Measurements from ENCODE around the gene AMY1B.
"Not testable (repeated sequence)": the region's sequence is repeated elsewhere in the genome, so short reads cannot be mapped to it uniquely, and the experiment has no call there.

Gene AMY1B

DNA sequence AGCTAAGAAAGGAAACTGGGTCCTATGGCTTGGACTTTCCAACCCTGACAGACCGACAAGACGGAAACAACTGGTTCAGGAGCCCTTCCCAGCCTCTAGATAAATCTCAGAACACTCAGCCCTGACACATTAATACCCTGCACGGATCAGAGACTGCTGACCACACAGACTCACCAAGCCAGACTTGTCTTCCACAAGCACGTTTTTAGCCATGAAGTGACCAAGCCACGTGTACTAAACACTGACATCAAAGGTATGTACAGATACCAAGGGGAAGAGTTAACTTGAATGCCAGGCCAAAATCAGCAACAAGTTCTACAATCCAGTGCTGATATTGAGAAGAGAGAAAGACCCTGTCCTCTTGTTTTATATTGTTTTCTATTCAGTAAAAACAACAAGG, at the start of gene AMY1B:
Gene AMY1B (minus strand): TSS at position 101 of the 400 bp plus-strand sequence. CDS start 571 bp downstream, outside the sequence.
- not testable (repeated sequence) for DNase-seq

DNA sequence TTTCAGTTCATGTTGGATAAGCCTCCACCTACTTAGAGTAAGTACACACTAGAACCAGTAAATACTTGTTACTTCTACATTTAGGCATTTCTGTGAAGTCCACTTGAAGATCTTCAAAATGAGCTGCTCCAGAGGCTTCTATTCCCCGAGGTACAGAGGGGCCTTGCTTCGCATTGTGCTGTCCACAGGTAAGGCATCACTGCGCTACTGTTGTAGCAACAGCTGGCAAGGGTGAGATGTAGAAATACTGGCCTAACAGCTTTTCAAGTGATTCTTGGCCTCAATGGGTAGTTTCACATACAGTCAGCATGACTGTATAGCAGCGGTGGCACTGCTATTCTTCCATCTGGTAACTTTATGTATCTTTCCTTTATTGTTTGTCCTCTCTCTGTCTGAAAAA, 49.0 kb upstream of the AMY1B start:
- DNase-seq, result not testable (repeated sequence)

DNA sequence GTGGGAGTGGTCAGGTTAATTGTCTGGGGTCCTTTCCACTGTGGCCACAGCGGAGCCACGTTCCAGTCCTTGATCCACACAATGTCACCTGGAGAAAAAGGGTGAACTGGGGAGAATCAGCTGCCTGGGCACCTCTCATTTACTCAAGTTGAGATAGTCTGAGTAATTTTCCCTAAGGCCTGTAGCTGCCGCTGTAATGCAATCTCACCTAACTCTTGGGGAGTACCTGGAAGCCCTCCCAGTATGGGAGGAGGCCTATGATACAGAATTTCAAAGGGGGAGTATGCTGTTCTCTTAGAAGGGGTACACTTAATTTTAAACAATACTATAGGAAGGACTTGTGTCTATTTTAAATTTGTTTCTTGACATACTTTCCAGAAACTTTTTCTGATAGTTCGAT, 48.4 kb upstream of the AMY1B start:
- not testable (repeated sequence) for DNase-seq

DNA sequence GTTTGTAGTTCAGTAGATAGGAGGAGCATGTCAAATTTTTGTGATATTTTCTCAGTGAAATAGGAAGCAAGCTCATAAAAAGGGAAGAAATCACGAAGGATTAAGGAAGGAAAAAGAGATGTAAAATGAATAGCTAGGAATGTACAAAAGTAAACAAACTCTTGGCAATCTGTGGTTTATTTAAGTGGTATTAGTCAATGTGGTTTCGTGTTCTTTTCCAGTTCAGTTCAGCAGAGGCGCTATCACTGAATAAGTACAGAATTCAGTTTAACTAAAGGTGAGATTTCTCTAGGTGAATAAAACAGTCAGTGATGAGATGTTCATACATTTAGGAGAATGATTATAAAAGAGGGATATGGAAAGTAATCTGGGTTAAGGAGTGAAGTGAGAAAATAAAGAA, 42.0 kb upstream of the AMY1B start:
- not testable (repeated sequence) for DNase-seq

- not testable (repeated sequence) for DNase-seq
Measured at GRCh38 chr1:103735334-103735733, 39.3 kb upstream of the AMY1B start.

DNA sequence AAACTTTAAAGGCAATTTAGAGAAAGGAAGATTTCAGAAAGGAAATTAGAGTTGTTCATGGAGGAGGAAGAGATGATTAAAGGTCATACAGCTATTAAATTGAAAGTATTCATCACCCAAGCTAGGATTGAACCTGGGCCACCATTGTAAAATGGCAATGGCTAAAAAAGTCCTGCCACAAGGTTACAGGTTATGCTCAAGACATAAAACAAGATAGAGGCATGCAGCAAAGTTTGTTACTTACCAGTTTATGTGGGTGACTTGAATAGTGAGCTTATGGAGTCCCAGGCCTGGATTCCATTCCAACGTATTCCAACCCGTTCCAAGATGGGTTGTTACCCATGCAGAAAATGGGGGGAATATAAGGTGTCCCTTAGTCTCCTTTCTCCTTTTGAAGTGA, 25.5 kb upstream of the AMY1B start:
- DNase-seq, result not testable (repeated sequence)

GRCh38 chr1:103717404-103717803, 21.4 kb upstream of the AMY1B start:
- not testable (repeated sequence) for DNase-seq

DNA sequence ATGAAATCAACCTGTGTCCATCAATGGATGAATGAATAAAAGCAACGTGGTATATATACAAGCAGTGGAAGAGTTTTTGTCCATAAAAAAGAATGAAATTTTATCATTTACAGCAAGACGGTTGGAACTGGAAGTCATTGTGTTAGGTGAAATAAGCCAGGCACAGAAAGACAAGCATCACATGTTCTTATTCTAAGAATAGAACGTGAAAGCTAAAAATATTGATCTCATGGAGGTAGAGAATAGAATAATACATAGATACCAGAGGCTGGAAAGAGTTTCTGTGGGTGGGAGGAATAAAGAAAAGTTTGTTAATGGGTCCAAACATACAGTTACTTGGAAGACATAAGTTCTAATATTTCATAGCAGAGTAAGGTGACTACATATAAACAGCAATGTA, 14.4 kb upstream of the AMY1B start:
- DNase-seq, result not testable (repeated sequence)

- not testable (repeated sequence) for DNase-seq
Measured at GRCh38 chr1:103707670-103708069, 11.7 kb upstream of the AMY1B start.

DNA sequence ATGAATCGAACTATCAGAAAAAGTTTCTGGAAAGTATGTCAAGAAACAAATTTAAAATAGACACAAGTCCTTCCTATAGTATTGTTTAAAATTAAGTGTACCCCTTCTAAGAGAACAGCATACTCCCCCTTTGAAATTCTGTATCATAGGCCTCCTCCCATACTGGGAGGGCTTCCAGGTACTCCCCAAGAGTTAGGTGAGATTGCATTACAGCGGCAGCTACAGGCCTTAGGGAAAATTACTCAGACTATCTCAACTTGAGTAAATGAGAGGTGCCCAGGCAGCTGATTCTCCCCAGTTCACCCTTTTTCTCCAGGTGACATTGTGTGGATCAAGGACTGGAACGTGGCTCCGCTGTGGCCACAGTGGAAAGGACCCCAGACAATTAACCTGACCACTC, 5.2 kb upstream of the AMY1B start:
- DNase-seq, result not testable (repeated sequence)

DNA sequence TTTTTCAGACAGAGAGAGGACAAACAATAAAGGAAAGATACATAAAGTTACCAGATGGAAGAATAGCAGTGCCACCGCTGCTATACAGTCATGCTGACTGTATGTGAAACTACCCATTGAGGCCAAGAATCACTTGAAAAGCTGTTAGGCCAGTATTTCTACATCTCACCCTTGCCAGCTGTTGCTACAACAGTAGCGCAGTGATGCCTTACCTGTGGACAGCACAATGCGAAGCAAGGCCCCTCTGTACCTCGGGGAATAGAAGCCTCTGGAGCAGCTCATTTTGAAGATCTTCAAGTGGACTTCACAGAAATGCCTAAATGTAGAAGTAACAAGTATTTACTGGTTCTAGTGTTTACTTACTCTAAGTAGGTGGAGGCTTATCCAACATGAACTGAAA, 4.7 kb upstream of the AMY1B start:
- not testable (repeated sequence) for DNase-seq

DNA sequence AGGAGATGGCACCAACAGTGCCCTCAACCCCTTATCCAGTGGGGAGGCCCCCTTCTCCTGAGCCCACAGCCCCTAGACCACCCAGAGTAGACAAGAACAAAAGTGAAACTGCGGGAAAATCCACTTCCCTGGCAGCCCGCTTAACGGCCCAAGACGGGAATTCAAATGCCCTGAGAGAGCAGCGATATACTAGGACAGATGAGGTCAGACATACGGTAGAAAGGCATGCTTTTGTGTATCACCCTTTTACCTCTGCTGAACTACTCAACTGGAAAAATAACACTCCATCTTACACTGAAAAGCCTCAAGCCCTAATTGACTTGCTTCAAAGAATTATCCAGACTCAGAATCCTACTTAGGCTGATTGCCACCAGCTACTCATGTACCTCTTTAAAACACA, 1.4 kb upstream of the AMY1B start:
- DNase-seq, result not testable (repeated sequence)

GRCh38 chr1:103676335-103676734, 19.7 kb downstream of the AMY1B start:
- DNase-seq, result not testable (repeated sequence)

GRCh38 chr1:103655460-103655859, 40.5 kb downstream of the AMY1B start, which contains the start of gene AMY1A:
Gene AMY1A, plus strand, starts transcription at chr1:103655760. Its CDS starts 571 bp downstream, at chr1:103656331.
- DNase-seq, result not testable (repeated sequence)

GRCh38 chr1:103654133-103654532, 41.9 kb downstream of the AMY1B start:
- DNase-seq, result not testable (repeated sequence)

DNA sequence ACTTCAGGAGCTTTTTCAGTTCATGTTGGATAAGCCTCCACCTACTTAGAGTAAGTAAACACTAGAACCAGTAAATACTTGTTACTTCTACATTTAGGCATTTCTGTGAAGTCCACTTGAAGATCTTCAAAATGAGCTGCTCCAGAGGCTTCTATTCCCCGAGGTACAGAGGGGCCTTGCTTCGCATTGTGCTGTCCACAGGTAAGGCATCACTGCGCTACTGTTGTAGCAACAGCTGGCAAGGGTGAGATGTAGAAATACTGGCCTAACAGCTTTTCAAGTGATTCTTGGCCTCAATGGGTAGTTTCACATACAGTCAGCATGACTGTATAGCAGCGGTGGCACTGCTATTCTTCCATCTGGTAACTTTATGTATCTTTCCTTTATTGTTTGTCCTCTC, 45.1 kb downstream of the AMY1B start:
- DNase-seq, result not testable (repeated sequence)

GRCh38 chr1:103650305-103650704, 45.7 kb downstream of the AMY1B start:
- not testable (repeated sequence) for DNase-seq

- DNase-seq, result not testable (repeated sequence)
Measured at GRCh38 chr1:103643908-103644307, 52.1 kb downstream of the AMY1B start.

- not testable (repeated sequence) for DNase-seq
Measured at GRCh38 chr1:103641194-103641593, 54.8 kb downstream of the AMY1B start.
